GM21737 (cell line): ENCODE data around the gene MKS1.
A peak's percentile ranks its signal among the peaks of the same experiment; 100 is the strongest.

Source experiments
- ATAC-seq: cut with Tn5 transposase; IDR thresholded peaks from one replicate; pipeline ENCODE4 v1.9.1; 2021; ENCODE audit warnings: mild to moderate bottlenecking, moderate library complexity; ENCODE audit not compliant: unreplicated experiment

Gene MKS1

GRCh38 chr17:58245428-58246103 lies 26.5 kb upstream of the MKS1 start:
- ATAC-seq, result no peak

- no peak for ATAC-seq
These were observed 25.9 kb upstream of the MKS1 start for GRCh38 chr17:58244963-58245362.

GRCh38 chr17:58242171-58242784 lies 23.2 kb upstream of the MKS1 start:
- no peak for ATAC-seq

DNA sequence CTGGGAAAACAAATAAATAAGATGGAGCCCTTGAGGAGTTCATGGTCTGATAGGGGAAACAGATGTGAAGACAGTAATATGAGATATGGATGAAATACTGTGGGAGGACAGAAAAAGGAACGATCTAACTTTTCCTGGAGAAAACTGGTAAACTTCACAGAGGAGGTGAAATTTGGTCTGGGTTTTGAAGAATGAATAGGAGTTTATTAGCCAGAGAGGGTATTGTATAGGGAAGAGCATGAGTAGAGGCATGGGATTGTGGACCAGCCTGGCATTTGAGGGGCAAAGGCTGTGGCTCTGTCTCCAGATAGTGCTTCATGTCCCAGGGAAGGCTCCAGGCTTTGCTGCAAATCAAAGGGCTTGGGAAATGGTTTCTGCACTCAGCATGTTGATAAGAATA lies 20.9 kb upstream of the MKS1 start:
- no peak for ATAC-seq

DNA sequence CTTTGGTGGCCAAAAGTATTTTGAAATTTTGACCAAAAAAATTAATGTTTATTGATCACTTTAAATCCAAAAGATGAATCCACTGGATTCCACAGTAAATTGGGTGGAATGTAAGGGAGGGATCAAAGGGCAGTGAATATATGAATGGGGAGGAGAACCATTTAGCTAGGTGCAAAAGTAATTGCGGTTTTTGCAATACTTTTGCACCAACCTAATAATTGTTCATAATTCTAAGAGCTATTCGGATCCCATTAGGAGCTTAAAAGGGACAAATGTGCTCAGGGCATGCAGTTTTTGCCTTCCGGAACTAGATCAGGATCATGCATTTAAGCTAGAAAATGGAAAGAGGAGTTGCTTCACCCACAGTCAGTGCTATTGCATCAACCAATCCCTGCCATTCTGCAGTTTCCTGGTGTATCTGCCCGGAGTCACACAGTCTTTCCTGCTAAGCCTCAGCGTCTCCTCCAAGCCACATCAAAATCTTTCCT lies 19.1 kb upstream of the MKS1 start, which contains the start of gene LPO:
Gene LPO (plus strand): TSS at position 438 of the 488 bp plus-strand sequence. CDS start 4,396 bp downstream, outside the sequence.
- ATAC-seq, result no peak

DNA sequence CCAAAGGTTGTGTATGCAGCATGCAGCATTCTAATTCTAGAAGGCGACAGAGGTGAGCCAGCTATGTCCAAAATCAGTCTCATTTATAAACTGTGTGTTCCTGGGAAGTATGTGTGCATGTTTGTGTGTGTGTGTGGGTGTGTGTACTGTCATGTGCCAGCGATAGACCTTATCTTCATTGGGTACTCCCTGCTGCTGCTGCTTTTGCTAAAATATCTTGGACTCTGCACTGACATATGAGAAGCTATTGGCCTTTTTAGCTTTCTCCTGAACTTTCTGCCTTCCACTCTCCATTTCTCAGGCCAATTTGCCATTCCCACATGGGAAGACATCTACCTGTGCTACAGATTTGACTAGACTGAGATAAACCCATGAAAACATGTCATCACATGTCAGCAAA lies 17.3 kb upstream of the MKS1 start:
- ATAC-seq, result no peak

- ATAC-seq, result no peak
These were observed 16.8 kb upstream of the MKS1 start for GRCh38 chr17:58235821-58236220.

GRCh38 chr17:58234512-58234911 lies 15.5 kb upstream of the MKS1 start:
- ATAC-seq, result no peak

- ATAC-seq, result peak; percentile 39
These were observed 14.5 kb upstream of the MKS1 start for GRCh38 chr17:58233543-58233942.

DNA sequence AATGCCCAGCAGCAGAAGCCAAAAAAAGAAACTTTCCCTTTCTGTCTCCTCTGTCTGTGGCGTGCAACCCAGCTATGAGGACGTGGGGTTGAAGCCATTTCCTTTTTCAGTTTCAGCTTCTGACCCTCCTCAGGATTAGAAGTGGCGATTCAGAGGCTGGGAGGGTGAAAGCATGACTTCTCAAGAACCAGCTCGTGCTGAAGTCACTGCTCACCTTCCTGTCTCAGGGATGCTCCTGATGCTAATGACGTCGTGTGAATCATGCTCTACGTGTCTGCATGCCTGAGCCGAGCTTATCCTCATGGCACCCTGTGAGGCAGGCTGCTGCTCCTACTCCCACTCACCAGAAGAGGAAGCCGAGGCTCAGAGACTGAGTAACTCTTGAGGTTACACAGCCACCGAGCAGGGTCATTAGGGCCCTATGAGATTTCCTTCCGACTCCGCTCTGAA lies 13.7 kb upstream of the MKS1 start:
- peak; percentile 77 for ATAC-seq

DNA sequence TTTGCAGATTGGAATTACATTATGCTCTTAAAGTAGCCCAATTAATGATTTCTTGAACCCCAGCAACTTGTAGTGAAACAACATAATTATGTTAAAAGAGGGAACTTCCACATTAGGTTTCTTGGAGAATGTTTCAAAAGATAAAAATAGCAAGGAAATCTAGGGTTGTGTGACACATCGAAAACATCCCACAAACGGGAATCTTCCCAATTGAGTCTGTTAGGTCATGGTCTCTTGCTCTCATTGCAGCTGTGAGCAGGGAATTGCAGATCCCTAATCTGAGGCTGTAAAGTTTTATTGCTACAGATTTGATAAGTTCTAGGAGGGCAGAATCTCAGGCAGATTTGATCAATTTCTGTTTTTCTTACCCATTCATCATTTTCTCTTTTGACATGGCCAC lies 12.6 kb upstream of the MKS1 start:
- ATAC-seq, result no peak

GRCh38 chr17:58229881-58230280 lies 10.8 kb upstream of the MKS1 start:
- no peak for ATAC-seq

GRCh38 chr17:58229384-58229783 lies 10.3 kb upstream of the MKS1 start:
- no peak for ATAC-seq

GRCh38 chr17:58228679-58229078 lies 9.6 kb upstream of the MKS1 start:
- no peak for ATAC-seq

- ATAC-seq, result no peak
These were observed 8.7 kb upstream of the MKS1 start for GRCh38 chr17:58227733-58228132.

DNA sequence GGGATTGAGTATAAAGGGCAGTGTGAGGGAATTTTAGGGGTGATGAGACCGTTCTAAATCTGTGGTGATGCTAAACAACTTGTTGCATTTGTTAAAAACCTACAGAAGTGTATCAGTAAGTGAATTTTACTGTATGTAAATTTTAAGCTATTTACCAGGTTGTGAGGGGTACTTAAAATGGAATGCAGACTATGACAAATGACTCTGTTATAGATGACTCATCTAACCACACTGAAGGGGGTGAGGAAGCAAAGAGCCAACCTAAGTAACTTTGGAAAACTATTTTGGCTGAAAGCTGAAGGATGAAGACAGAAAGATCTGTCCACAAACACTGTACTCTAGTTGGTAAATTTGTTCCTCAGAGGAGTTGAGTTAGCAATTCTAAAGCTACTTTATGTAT lies 5.3 kb upstream of the MKS1 start:
- ATAC-seq, result no peak

DNA sequence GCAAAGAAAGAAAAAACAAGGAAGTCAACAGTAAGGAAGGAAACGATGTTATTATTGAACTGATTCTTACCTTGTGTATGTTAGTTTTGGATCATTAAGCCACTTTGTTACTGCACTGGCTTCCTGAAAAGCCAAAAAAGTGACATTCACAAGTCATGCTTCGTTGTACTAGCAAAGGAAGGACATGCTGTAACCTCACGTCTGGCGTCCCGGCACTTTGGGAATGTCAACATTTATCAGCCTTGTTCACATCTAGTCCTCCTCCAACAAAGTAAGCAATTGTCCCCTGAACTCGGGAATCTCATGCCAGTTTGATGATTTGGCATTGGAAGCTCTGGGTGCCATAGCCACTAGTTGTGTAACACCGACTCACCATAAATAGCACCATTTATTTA lies 731 bp upstream of the MKS1 start:
- ATAC-seq, result no peak

DNA sequence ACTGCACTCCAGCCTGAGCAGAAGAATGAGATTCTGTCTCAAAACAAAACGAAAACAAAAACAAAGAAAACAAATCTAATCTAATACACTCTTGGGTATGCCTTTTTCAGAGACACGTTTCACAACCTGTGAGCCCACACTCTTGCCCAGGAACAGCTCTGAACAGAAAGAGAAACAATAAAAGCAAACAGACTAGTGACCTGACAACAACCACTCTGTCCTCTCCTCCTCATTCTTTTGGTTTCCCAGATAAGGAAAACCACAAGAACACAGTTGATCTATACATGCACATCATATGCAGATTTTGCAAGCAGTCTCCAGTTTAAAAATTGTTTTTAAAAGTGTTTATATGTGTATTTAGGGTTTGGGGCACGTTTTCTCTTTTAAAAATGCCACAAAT lies 1.3 kb downstream of the MKS1 start:
- ATAC-seq, result no peak

DNA sequence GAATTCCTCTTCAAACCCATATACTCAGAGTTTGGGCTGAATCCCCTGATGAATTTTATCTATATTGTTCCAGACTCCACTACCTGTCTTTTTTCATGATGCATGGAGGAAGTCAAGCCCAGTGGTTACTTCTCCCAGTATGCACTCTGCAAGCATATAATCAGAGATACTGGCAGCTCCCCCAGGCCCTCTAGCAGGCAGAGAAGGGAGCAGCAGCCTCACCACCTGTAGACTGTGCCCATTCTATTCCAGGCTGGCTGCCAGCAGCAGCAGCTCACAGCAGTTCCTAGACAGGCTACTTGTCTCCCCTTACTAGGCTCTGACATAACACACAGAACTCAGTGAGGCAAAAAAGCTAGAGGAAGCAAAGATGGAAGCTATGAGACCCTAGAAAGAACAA lies 3.4 kb downstream of the MKS1 start:
- no peak for ATAC-seq

GRCh38 chr17:58210922-58211321 lies 8.1 kb downstream of the MKS1 start:
- ATAC-seq, result no peak

- no peak for ATAC-seq
These were observed 10.7 kb downstream of the MKS1 start for GRCh38 chr17:58208344-58208743.

GRCh38 chr17:58207451-58207850 lies 11.6 kb downstream of the MKS1 start:
- ATAC-seq, result no peak

DNA sequence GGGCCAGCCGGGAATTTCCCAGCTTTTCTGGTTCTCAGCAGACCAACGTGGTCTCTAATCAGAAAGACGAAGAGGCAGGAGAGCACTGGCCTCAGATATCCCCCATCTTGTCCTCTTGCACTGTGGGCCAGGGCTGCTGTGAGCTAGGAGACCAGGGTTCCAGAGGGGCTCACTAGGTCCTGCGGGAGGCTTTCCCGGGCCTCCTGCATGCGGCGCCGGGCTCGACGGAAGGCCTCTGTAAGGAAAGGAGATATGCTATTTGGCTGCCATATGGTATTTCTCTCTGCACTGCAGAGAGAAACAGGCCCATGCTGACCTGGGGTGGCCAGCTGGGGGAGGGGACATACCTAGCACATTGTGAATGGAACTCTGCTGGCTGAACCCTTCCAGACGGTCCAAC lies 13.1 kb downstream of the MKS1 start:
- ATAC-seq, result no peak
